WTC11 (cell line): Measurements from ENCODE around the gene LINS1. TPM values are rescaled to one million over a fixed set of nuclear protein-coding genes. Genes with fewer than 3 reads are reported as not detected.

Experiments
- ATAC-seq: fragments of 200-7000 bp; cut with Tn5 transposase; 2 replicates; pipeline ENCODE4 v1.10.0; 2021; ENCODE audit warnings: mild to moderate bottlenecking, moderate library complexity
- CTCF ChIA-PET: fragments of 300-600 bp; sonication (Branson Sonifier 250); formaldehyde crosslinking; loops from one replicate; lab custom pipeline; 2021; ENCODE audit warnings: antibody characterized with exemption; lab: Charles Lee
- POLR2A ChIA-PET: fragments of 350-600 bp; sonication (Branson Sonifier 250); formaldehyde crosslinking; loops from one replicate; lab custom pipeline; 2021; ENCODE audit warnings: antibody characterized with exemption; lab: Charles Lee
- DNase-seq: peaks from one replicate; pipeline ENCODE4 v3.0.0; 2021; ENCODE audit warnings: low spot score
- H3K27ac Mint-ChIP-seq: 2 replicates; pipeline ENCODE4 v1.8.0; 2021; ENCODE audit warnings: mixed read lengths
- H3K27me3 Mint-ChIP-seq: 2 replicates; pipeline ENCODE4 v1.8.0; 2021; ENCODE audit warnings: low read depth, mild to moderate bottlenecking, moderate library complexity, mixed read lengths
- H3K36me3 Mint-ChIP-seq: 2 replicates; pipeline ENCODE4 v1.8.0; 2021; ENCODE audit warnings: mixed read lengths
- H3K4me1 Mint-ChIP-seq: 2 replicates; pipeline ENCODE4 v1.8.0; 2022; ENCODE audit warnings: mixed read lengths
- H3K4me3 Mint-ChIP-seq: 2 replicates; pipeline ENCODE4 v1.8.0; 2021; ENCODE audit warnings: mild to moderate bottlenecking, moderate library complexity, mixed read lengths
- H3K9me3 Mint-ChIP-seq: 2 replicates; pipeline ENCODE4 v1.8.0; 2021; ENCODE audit warnings: mixed read lengths
- ATF1 ChIP-seq: sonication (generic); formaldehyde crosslinking; IDR thresholded peaks from 2 replicates; pipeline ENCODE4 v1.8.1; 2023; ENCODE audit warnings: mild to moderate bottlenecking, moderate library complexity, missing genetic modification reagents
- CBFB ChIP-seq: sonication (generic); formaldehyde crosslinking; IDR thresholded peaks from 2 replicates; pipeline ENCODE4 v1.8.1; 2022; ENCODE audit warnings: mild to moderate bottlenecking, low read depth, missing genetic modification reagents
- GABPB1 ChIP-seq: sonication (generic); formaldehyde crosslinking; IDR thresholded peaks from 2 replicates; pipeline ENCODE4 v1.8.1; 2023; ENCODE audit warnings: mild to moderate bottlenecking, missing genetic modification reagents
- GTF2I ChIP-seq: fragments of 250-450 bp; sonication (Bioruptor Pico); conservative IDR thresholded peaks from 2 replicates; pipeline ENCODE4 v1.4.0; 2021; ENCODE audit warnings: mild to moderate bottlenecking
- NFE2L1 ChIP-seq: sonication (generic); formaldehyde crosslinking; IDR thresholded peaks from 2 replicates; pipeline ENCODE4 v1.8.1; 2023; ENCODE audit warnings: missing genetic modification reagents
- RELA ChIP-seq: sonication (generic); formaldehyde crosslinking; IDR thresholded peaks from 2 replicates; pipeline ENCODE4 v1.8.1; 2022; ENCODE audit warnings: missing genetic modification reagents, mild to moderate bottlenecking, borderline replicate concordance
- SP1 ChIP-seq: sonication (generic); formaldehyde crosslinking; conservative IDR thresholded peaks from 2 replicates; pipeline ENCODE4 v1.8.1; 2022; ENCODE audit warnings: missing genetic modification reagents
- TCF7 ChIP-seq: sonication (generic); formaldehyde crosslinking; IDR thresholded peaks from 2 replicates; pipeline ENCODE4 v1.8.0; 2022; ENCODE audit warnings: mild to moderate bottlenecking, low read depth, missing genetic modification reagents, moderate library complexity
- ZNF263 ChIP-seq: sonication (generic); formaldehyde crosslinking; IDR thresholded peaks from 2 replicates; pipeline ENCODE4 v1.8.1; 2022; ENCODE audit warnings: low read depth, mild to moderate bottlenecking, moderate library complexity, missing genetic modification reagents
- ZNF317 ChIP-seq: sonication (generic); formaldehyde crosslinking; IDR thresholded peaks from 2 replicates; pipeline ENCODE4 v1.8.1; 2023; ENCODE audit warnings: low read depth, mild to moderate bottlenecking, moderate library complexity, missing genetic modification reagents, borderline replicate concordance
- total RNA-seq: library from RNA; stranded (reverse); gene quantifications from 3 replicates; pipeline ENCODE4 v1.2.3, GENCODE V29; 2021
- TF ChIP-seq, protein P1 (sequence below): sonication (generic); formaldehyde crosslinking; IDR thresholded peaks from 2 replicates; pipeline ENCODE4 v1.8.0; 2023; ENCODE audit warnings: mild to moderate bottlenecking, missing genetic modification reagents
- TF ChIP-seq, protein P2 (sequence below): sonication (generic); formaldehyde crosslinking; IDR thresholded peaks from 2 replicates; pipeline ENCODE4 v1.8.1; 2023; ENCODE audit warnings: mild to moderate bottlenecking, missing genetic modification reagents, moderate library complexity
- TF ChIP-seq, protein P3 (sequence below): sonication (generic); formaldehyde crosslinking; IDR thresholded peaks from 2 replicates; pipeline ENCODE4 v1.8.1; 2023; ENCODE audit warnings: mild to moderate bottlenecking, moderate library complexity, missing genetic modification reagents
- TF ChIP-seq, protein P4 (sequence below): sonication (generic); formaldehyde crosslinking; IDR thresholded peaks from 2 replicates; pipeline ENCODE4 v1.8.1; 2023; ENCODE audit warnings: mild to moderate bottlenecking, missing genetic modification reagents
- TF ChIP-seq, protein P5 (sequence below): fragments of 250-450 bp; sonication (Bioruptor Pico); IDR thresholded peaks from 2 replicates; pipeline ENCODE4 v1.9.0; 2021; ENCODE audit warnings: mild to moderate bottlenecking, borderline replicate concordance
- TF ChIP-seq, protein P6 (sequence below): sonication (generic); formaldehyde crosslinking; IDR thresholded peaks from 2 replicates; pipeline ENCODE4 v1.8.0; 2022; ENCODE audit warnings: mild to moderate bottlenecking, missing genetic modification reagents
- TF ChIP-seq, protein P7 (sequence below): fragments of 250-450 bp; sonication (Bioruptor Pico); IDR thresholded peaks from 2 replicates; pipeline ENCODE4 v1.9.0; 2021; ENCODE audit warnings: mild to moderate bottlenecking
- TF ChIP-seq, protein P8 (sequence below): sonication (generic); formaldehyde crosslinking; conservative IDR thresholded peaks from 2 replicates; pipeline ENCODE4 v1.8.1; 2022; ENCODE audit warnings: mild to moderate bottlenecking, missing genetic modification reagents

The LINS1 gene
- total RNA-seq, 1 experiment from 2014 or later: 10.4 TPM

DNA sequence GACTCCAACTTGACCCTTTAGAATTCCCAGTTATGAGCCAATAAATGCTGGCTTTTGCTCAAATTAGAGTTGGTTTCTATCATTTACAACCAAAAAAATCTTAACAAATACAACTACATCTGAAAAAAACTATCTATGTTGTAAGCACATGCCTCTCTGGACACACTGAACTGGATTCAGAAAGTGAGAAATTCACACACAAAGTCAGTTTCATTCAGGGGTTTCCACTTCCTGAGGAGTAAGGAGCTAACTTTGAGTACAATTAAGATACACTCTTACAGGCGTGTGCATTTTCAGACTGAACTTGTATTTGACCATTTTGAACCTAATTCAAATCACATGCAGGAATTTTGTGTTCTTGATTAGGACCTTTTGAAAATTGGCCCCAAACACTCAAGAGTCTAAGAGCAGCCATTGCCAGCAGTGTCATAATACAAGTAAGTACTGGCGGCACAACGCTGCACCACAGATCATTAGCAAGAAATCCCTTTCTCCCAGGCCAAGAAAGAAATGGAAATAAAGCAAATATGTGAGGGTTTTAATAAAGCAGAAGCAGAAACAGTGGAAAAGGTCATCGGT is 31.2 kb downstream of the LINS1 start:
- TF ChIP-seq, protein P1, sequence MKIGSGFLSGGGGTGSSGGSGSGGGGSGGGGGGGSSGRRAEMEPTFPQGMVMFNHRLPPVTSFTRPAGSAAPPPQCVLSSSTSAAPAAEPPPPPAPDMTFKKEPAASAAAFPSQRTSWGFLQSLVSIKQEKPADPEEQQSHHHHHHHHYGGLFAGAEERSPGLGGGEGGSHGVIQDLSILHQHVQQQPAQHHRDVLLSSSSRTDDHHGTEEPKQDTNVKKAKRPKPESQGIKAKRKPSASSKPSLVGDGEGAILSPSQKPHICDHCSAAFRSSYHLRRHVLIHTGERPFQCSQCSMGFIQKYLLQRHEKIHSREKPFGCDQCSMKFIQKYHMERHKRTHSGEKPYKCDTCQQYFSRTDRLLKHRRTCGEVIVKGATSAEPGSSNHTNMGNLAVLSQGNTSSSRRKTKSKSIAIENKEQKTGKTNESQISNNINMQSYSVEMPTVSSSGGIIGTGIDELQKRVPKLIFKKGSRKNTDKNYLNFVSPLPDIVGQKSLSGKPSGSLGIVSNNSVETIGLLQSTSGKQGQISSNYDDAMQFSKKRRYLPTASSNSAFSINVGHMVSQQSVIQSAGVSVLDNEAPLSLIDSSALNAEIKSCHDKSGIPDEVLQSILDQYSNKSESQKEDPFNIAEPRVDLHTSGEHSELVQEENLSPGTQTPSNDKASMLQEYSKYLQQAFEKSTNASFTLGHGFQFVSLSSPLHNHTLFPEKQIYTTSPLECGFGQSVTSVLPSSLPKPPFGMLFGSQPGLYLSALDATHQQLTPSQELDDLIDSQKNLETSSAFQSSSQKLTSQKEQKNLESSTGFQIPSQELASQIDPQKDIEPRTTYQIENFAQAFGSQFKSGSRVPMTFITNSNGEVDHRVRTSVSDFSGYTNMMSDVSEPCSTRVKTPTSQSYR (CRISPR knock-in tag): no peak
- TF ChIP-seq ZNF317 (CRISPR knock-in tag) (no peak), CBFB (CRISPR knock-in tag) (no peak), TCF7 (no peak), GABPB1 (CRISPR knock-in tag) (no peak), NFE2L1 (no peak), RELA (no peak), SP1 (CRISPR knock-in tag) (no peak), ZNF263 (CRISPR knock-in tag) (no peak), ATF1 (CRISPR knock-in tag) (no peak), GTF2I (CRISPR knock-in tag) (no peak)
- TF ChIP-seq, protein P2, sequence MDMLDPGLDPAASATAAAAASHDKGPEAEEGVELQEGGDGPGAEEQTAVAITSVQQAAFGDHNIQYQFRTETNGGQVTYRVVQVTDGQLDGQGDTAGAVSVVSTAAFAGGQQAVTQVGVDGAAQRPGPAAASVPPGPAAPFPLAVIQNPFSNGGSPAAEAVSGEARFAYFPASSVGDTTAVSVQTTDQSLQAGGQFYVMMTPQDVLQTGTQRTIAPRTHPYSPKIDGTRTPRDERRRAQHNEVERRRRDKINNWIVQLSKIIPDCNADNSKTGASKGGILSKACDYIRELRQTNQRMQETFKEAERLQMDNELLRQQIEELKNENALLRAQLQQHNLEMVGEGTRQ (CRISPR knock-in tag): no peak
- TF ChIP-seq, protein P3, sequence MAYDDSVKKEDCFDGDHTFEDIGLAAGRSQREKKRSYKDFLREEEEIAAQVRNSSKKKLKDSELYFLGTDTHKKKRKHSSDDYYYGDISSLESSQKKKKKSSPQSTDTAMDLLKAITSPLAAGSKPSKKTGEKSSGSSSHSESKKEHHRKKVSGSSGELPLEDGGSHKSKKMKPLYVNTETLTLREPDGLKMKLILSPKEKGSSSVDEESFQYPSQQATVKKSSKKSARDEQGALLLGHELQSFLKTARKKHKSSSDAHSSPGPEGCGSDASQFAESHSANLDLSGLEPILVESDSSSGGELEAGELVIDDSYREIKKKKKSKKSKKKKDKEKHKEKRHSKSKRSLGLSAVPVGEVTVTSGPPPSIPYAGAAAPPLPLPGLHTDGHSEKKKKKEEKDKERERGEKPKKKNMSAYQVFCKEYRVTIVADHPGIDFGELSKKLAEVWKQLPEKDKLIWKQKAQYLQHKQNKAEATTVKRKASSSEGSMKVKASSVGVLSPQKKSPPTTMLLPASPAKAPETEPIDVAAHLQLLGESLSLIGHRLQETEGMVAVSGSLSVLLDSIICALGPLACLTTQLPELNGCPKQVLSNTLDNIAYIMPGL (CRISPR knock-in tag): no peak
- TF ChIP-seq, protein P4, sequence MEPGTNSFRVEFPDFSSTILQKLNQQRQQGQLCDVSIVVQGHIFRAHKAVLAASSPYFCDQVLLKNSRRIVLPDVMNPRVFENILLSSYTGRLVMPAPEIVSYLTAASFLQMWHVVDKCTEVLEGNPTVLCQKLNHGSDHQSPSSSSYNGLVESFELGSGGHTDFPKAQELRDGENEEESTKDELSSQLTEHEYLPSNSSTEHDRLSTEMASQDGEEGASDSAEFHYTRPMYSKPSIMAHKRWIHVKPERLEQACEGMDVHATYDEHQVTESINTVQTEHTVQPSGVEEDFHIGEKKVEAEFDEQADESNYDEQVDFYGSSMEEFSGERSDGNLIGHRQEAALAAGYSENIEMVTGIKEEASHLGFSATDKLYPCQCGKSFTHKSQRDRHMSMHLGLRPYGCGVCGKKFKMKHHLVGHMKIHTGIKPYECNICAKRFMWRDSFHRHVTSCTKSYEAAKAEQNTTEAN (CRISPR knock-in tag): no peak
- TF ChIP-seq, protein P5, sequence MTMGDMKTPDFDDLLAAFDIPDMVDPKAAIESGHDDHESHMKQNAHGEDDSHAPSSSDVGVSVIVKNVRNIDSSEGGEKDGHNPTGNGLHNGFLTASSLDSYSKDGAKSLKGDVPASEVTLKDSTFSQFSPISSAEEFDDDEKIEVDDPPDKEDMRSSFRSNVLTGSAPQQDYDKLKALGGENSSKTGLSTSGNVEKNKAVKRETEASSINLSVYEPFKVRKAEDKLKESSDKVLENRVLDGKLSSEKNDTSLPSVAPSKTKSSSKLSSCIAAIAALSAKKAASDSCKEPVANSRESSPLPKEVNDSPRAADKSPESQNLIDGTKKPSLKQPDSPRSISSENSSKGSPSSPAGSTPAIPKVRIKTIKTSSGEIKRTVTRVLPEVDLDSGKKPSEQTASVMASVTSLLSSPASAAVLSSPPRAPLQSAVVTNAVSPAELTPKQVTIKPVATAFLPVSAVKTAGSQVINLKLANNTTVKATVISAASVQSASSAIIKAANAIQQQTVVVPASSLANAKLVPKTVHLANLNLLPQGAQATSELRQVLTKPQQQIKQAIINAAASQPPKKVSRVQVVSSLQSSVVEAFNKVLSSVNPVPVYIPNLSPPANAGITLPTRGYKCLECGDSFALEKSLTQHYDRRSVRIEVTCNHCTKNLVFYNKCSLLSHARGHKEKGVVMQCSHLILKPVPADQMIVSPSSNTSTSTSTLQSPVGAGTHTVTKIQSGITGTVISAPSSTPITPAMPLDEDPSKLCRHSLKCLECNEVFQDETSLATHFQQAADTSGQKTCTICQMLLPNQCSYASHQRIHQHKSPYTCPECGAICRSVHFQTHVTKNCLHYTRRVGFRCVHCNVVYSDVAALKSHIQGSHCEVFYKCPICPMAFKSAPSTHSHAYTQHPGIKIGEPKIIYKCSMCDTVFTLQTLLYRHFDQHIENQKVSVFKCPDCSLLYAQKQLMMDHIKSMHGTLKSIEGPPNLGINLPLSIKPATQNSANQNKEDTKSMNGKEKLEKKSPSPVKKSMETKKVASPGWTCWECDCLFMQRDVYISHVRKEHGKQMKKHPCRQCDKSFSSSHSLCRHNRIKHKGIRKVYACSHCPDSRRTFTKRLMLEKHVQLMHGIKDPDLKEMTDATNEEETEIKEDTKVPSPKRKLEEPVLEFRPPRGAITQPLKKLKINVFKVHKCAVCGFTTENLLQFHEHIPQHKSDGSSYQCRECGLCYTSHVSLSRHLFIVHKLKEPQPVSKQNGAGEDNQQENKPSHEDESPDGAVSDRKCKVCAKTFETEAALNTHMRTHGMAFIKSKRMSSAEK (CRISPR knock-in tag): no peak
- TF ChIP-seq, protein P6, sequence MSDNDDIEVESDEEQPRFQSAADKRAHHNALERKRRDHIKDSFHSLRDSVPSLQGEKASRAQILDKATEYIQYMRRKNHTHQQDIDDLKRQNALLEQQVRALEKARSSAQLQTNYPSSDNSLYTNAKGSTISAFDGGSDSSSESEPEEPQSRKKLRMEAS (CRISPR knock-in tag): no peak
- TF ChIP-seq, protein P7, sequence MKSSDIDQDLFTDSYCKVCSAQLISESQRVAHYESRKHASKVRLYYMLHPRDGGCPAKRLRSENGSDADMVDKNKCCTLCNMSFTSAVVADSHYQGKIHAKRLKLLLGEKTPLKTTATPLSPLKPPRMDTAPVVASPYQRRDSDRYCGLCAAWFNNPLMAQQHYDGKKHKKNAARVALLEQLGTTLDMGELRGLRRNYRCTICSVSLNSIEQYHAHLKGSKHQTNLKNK (CRISPR knock-in tag): no peak
- TF ChIP-seq, protein P8, sequence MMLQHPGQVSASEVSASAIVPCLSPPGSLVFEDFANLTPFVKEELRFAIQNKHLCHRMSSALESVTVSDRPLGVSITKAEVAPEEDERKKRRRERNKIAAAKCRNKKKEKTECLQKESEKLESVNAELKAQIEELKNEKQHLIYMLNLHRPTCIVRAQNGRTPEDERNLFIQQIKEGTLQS (CRISPR knock-in tag): no peak
- TF ChIP-seq, all 79 proteins: peak for 0
- CTCF ChIA-PET: no interaction called here

More for the DNA sequence above, 31.2 kb downstream of the LINS1 start:
- Mint-ChIP-seq H3K27ac (no peak overlapping the region), H3K9me3 (no peaks in the 10 kb centered on the region), H3K4me3 (no peak overlapping the region), H3K4me1 (no peaks in the 10 kb centered on the region), H3K27me3 (no peaks in the 10 kb centered on the region), H3K36me3 (peaks cover 14% of the 10 kb centered on the region)
- DNase-seq (no peak), ATAC-seq (no peak)
- POLR2A ChIA-PET: no interaction called here
